H9 (cell line): ENCODE measurements around the gene PASK. TPM values are rescaled to one million over a fixed set of nuclear protein-coding genes. Genes with fewer than 3 reads are reported as not detected.

Source experiments
- DNase-seq: peaks from one replicate; pipeline ENCODE4 v3.0.0-alpha.2; 2017
- H2AFZ ChIP-seq: one replicate; pipeline ENCODE4 v1.6.1; 2013; ENCODE audit warnings: mild to moderate bottlenecking, low read length, control low read depth, moderate library complexity
- H2AK5ac ChIP-seq: 2 replicates; pipeline ENCODE4 v1.6.1; 2013; ENCODE audit warnings: low read length, control low read depth, mixed read lengths; ENCODE audit not compliant: insufficient read length
- H2BK120ac ChIP-seq: one replicate; pipeline ENCODE4 v1.6.1; 2013; ENCODE audit warnings: low read depth, mild to moderate bottlenecking, low read length, control low read depth, inconsistent platforms; ENCODE audit not compliant: poor library complexity, severe bottlenecking
- H2BK12ac ChIP-seq: 2 replicates; pipeline ENCODE4 v1.6.1; 2013; ENCODE audit warnings: low read length, control low read depth, mixed read lengths, low read depth; ENCODE audit not compliant: insufficient read length
- H2BK15ac ChIP-seq: 2 replicates; pipeline ENCODE4 v1.6.1; 2013; ENCODE audit warnings: low read depth, low read length, control low read depth
- H2BK20ac ChIP-seq: one replicate; pipeline ENCODE4 v1.6.1; 2013; ENCODE audit warnings: low read depth, mild to moderate bottlenecking, low read length, control low read depth, inconsistent platforms; ENCODE audit not compliant: poor library complexity, severe bottlenecking
- H2BK5ac ChIP-seq: 2 replicates; pipeline ENCODE4 v1.6.1; 2013; ENCODE audit warnings: low read length, control low read depth, mixed read lengths; ENCODE audit not compliant: insufficient read length
- H3K14ac ChIP-seq: 2 replicates; pipeline ENCODE4 v1.6.1; 2013; ENCODE audit warnings: low read length, control low read depth; ENCODE audit not compliant: insufficient read depth
- H3K18ac ChIP-seq: 2 replicates; pipeline ENCODE4 v1.6.1; 2013; ENCODE audit warnings: low read depth, mild to moderate bottlenecking, mixed read lengths, low read length, control low read depth; ENCODE audit not compliant: insufficient read length
- H3K23ac ChIP-seq: 2 replicates; pipeline ENCODE4 v1.6.1; 2013; ENCODE audit warnings: low read length, control low read depth, mixed read lengths, low read depth; ENCODE audit not compliant: insufficient read length
- H3K23me2 ChIP-seq: 2 replicates; pipeline ENCODE4 v1.6.1; 2013; ENCODE audit warnings: low read depth, mild to moderate bottlenecking, mixed read lengths, low read length, control low read depth; ENCODE audit not compliant: insufficient read length, poor library complexity, severe bottlenecking
- H3K27ac ChIP-seq: 2 replicates; pipeline ENCODE4 v1.5.1; 2013; ENCODE audit warnings: low read length, control low read depth, mixed read lengths, low read depth; ENCODE audit not compliant: insufficient read length
- H3K27me3 ChIP-seq: 2 replicates; pipeline ENCODE4 v1.6.1; 2013; ENCODE audit warnings: low read length, control low read depth, inconsistent platforms; ENCODE audit not compliant: insufficient read depth
- H3K4ac ChIP-seq: 2 replicates; pipeline ENCODE4 v1.6.1; 2013; ENCODE audit warnings: low read depth, mild to moderate bottlenecking, control low read depth, inconsistent platforms, low read length, moderate library complexity
- H3K4me1 ChIP-seq: 2 replicates; pipeline ENCODE4 v1.6.1; 2013; ENCODE audit warnings: low read length, control low read depth, inconsistent platforms; ENCODE audit not compliant: insufficient read depth
- H3K4me2 ChIP-seq: 2 replicates; pipeline ENCODE4 v1.6.1; 2013; ENCODE audit warnings: low read length, control low read depth, mixed read lengths; ENCODE audit not compliant: insufficient read length, insufficient read depth
- H3K56ac ChIP-seq: 2 replicates; pipeline ENCODE4 v1.6.1; 2013; ENCODE audit warnings: low read depth, mild to moderate bottlenecking, mixed read lengths, low read length, control low read depth; ENCODE audit not compliant: insufficient read length
- H3K79me1 ChIP-seq: 2 replicates; pipeline ENCODE4 v1.6.1; 2013; ENCODE audit warnings: low read depth, mild to moderate bottlenecking, moderate library complexity, low read length, control low read depth, inconsistent platforms; ENCODE audit not compliant: insufficient read depth, poor library complexity, severe bottlenecking
- H3K79me2 ChIP-seq: 2 replicates; pipeline ENCODE4 v1.6.1; 2013; ENCODE audit warnings: low read length, control low read depth, inconsistent platforms; ENCODE audit not compliant: insufficient read depth
- H3K9ac ChIP-seq: 2 replicates; pipeline ENCODE4 v1.6.1; 2013; ENCODE audit warnings: low read length, control low read depth, mixed read lengths; ENCODE audit not compliant: insufficient read length; ENCODE audit errors: extremely low read depth
- H3K9me3 ChIP-seq: one replicate; pipeline ENCODE4 v1.6.1; 2013; ENCODE audit warnings: low read depth, low read length, inconsistent platforms; ENCODE audit not compliant: control insufficient read depth
- H3T11ph ChIP-seq: one replicate; pipeline ENCODE4 v1.6.1; 2013; ENCODE audit warnings: mild to moderate bottlenecking, low read length, control low read depth, inconsistent platforms
- H4K20me1 ChIP-seq: one replicate; pipeline ENCODE4 v1.6.1; 2013; ENCODE audit not compliant: control insufficient read depth, insufficient read length, insufficient read depth
- H4K5ac ChIP-seq: 2 replicates; pipeline ENCODE4 v1.6.1; 2013; ENCODE audit warnings: low read depth, mild to moderate bottlenecking, mixed read lengths, low read length, control low read depth; ENCODE audit not compliant: insufficient read length
- H4K8ac ChIP-seq: replicated peaks from 2 replicates; pipeline ENCODE4 v1.6.1; 2013; ENCODE audit warnings: low read length, control low read depth, mixed read lengths, low read depth; ENCODE audit not compliant: insufficient read length
- H4K91ac ChIP-seq: 2 replicates; pipeline ENCODE4 v1.6.1; 2013; ENCODE audit warnings: low read depth, mild to moderate bottlenecking, moderate library complexity, mixed read lengths, low read length, control low read depth; ENCODE audit not compliant: insufficient read length
- H3K27ac Mint-ChIP-seq, 3 experiments: 2 replicates in 2 of 3; 3 replicates in 1 of 3; pipeline ENCODE4 v1.8.0; 2020 to 2021; ENCODE audit warnings: mixed read lengths in 3 of 3, mild to moderate bottlenecking in 1 of 3, moderate library complexity in 1 of 3
- H3K27me3 Mint-ChIP-seq: 2 replicates; pipeline ENCODE4 v1.8.0; 2021; ENCODE audit warnings: low read depth, mild to moderate bottlenecking, moderate library complexity, mixed read lengths
- H3K36me3 Mint-ChIP-seq, 3 experiments: 2 replicates in 2 of 3; 3 replicates in 1 of 3; pipeline ENCODE4 v1.8.0; 2020 to 2021; ENCODE audit warnings: low read depth in 3 of 3, mixed read lengths in 3 of 3; ENCODE audit not compliant: insufficient read depth in 1 of 3
- H3K4me1 Mint-ChIP-seq, 2 experiments: 2 replicates each; pipeline ENCODE4 v1.8.0; 2020; ENCODE audit warnings: mixed read lengths in 2 of 2
- H3K4me3 Mint-ChIP-seq, 2 experiments: 2 replicates in 1 of 2; 3 replicates in 1 of 2; pipeline ENCODE4 v1.8.0; 2020 to 2021; ENCODE audit warnings: mild to moderate bottlenecking in 2 of 2, mixed read lengths in 2 of 2, moderate library complexity in 1 of 2
- H3K9me3 Mint-ChIP-seq, 2 experiments: 2 replicates in 1 of 2; 3 replicates in 1 of 2; pipeline ENCODE4 v1.8.0; 2020; ENCODE audit warnings: mild to moderate bottlenecking in 2 of 2, mixed read lengths in 2 of 2, moderate library complexity in 1 of 2
- WGBS: extraction: QIAGEN DNeasy Blood & Tissue Kit; methylation state at CpG from one replicate; pipeline ENCODE4 v1.1.7; 2013; ENCODE audit warnings: missing lambda C conversion rate, low lambda C conversion rate, mixed read lengths; ENCODE audit not compliant: insufficient read length; ENCODE audit errors: extremely low coverage; 5-methylcytosine and 5-hydroxymethylcytosine counted together
- total RNA-seq: library from RNA; stranded (reverse); gene quantifications from 2 replicates; pipeline ENCODE4 v1.2.1, GENCODE V29; 2021
- TF ChIP-seq, protein P1 (sequence below): fragments of 200-600 bp; sonication (generic); conservative IDR thresholded peaks from 3 replicates; pipeline ENCODE4 v1.8.0; 2021; ENCODE audit warnings: antibody characterized with exemption, mild to moderate bottlenecking

The PASK gene
- total RNA-seq, 1 experiment from 2014 or later, result 68.0 TPM

DNA sequence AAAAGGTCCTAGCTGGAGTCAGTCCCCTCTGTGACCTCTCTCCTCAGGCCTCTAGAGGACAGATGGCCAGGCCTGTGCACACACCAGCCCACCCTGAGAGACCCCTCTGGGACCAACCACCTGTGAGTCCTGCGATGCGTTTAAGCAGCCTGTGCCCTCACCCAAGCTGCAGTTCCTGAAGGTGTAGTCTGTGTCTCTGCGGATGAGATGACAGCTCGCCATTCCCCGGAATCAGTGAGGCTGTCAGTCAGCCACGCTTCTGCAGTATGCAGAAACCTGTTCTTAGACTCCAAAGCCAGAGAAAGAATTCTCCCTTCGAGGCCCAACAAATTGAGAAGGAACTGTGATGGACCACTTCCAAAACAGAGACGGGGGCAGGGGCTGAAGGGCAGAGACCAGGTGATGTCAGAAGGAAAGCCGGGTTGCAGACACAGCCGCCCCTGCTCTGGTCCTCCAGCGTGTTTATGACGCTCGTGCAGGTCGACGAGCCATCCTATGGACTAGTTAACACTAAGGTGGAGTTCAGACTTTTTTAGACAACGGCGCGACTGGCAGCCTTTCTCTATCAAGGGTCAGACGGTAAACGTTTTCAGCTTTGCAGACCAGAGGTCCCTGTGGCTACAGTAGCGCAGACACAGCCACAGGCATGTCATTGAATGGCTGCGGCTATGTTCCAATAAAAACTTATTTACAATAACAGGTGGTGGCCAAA lies 57.4 kb downstream of the PASK start:
- DNase-seq, result no peak
- H3K56ac ChIP-seq, result no peak overlapping the region

More for the DNA sequence above, 57.4 kb downstream of the PASK start:
- Mint-ChIP-seq H3K4me1 (peaks cover 17 to 23% of the 10 kb centered on the region in 2 experiments), H3K27ac (no peak overlapping the region), H3K4me3 (no peak overlapping the region), H3K36me3 (peaks cover 22 to 75% (median 64%) of the 10 kb centered on the region in 3 experiments), H3K27me3 (no peaks in the 10 kb centered on the region), H3K9me3 (no peaks in the 10 kb centered on the region)
- Histone ChIP-seq H3K4me1 (peaks cover 6% of the 10 kb centered on the region; the same call in 1 of the 2 replicates), H2BK5ac (no peak overlapping the region), H2BK15ac (no peak overlapping the region), H3K27ac (no peak overlapping the region), H3K18ac (no peak overlapping the region), H2BK120ac (no peak overlapping the region), H3T11ph (no peak overlapping the region), H3K9ac (no peak overlapping the region), H3K4ac (no peak overlapping the region), H4K8ac (no peak overlapping the region), H3K79me2 (no peaks in the 10 kb centered on the region), H3K23me2 (no peaks in the 10 kb centered on the region), H3K9me3 (no peaks in the 10 kb centered on the region), H2AK5ac (no peak overlapping the region), H4K20me1 (no peaks in the 10 kb centered on the region), H3K79me1 (no peaks in the 10 kb centered on the region), H2BK12ac (no peak overlapping the region), H2BK20ac (no peak overlapping the region), H3K14ac (no peak overlapping the region), H4K5ac (no peak overlapping the region), H3K23ac (no peak overlapping the region), H2AFZ (no peak overlapping the region), H3K4me2 (no peak overlapping the region), H3K27me3 (no peaks in the 10 kb centered on the region), H4K91ac (no peak overlapping the region)
- TF ChIP-seq, protein P1, sequence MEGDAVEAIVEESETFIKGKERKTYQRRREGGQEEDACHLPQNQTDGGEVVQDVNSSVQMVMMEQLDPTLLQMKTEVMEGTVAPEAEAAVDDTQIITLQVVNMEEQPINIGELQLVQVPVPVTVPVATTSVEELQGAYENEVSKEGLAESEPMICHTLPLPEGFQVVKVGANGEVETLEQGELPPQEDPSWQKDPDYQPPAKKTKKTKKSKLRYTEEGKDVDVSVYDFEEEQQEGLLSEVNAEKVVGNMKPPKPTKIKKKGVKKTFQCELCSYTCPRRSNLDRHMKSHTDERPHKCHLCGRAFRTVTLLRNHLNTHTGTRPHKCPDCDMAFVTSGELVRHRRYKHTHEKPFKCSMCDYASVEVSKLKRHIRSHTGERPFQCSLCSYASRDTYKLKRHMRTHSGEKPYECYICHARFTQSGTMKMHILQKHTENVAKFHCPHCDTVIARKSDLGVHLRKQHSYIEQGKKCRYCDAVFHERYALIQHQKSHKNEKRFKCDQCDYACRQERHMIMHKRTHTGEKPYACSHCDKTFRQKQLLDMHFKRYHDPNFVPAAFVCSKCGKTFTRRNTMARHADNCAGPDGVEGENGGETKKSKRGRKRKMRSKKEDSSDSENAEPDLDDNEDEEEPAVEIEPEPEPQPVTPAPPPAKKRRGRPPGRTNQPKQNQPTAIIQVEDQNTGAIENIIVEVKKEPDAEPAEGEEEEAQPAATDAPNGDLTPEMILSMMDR, result no peak
- WGBS, result no CpG with 5 or more reads among the region's 22 CpGs
